ENCODE measurements around the gene TRAF2. TPM values are rescaled to one million over a fixed set of nuclear protein-coding genes. Genes with fewer than 3 reads are reported as not detected.
"Not testable (repeated sequence)": the region's sequence is repeated elsewhere in the genome, so short reads cannot be mapped to it uniquely, and the experiment has no call there.

TRAF2 gene
- total RNA-seq, 1 donor from 2014 or later: 16.5 TPM

GRCh38 chr9:136843801-136844740 is 42.2 kb upstream of the TRAF2 start:
- ATAC-seq (peak; percentile 3 to 6), DNase-seq (peak; percentile 71)
- H3K4me3 ChIP-seq; intact Hi-C loops (cut with DNase I); H3K27ac ChIP-seq; H3K9me3 ChIP-seq: not testable (repeated sequence)
- TF ChIP-seq CTCF (IDR thresholded peaks at IDR 0.05): peak; percentile 61
- peaks cover 33% of the 10 kb centered on the region for H3K27me3 ChIP-seq (ENCODE audit: low read depth)
- H3K4me1 ChIP-seq: peaks cover 46% of the 10 kb centered on the region
- H3K36me3 ChIP-seq: peaks cover 20% of the 10 kb centered on the region

- H3K9me3 ChIP-seq: no peaks in the 10 kb centered on the region
- peaks cover 33% of the 10 kb centered on the region for H3K27me3 ChIP-seq (ENCODE audit: low read depth)
- TF ChIP-seq CTCF (IDR thresholded peaks at IDR 0.05): no peak
- H3K4me3 ChIP-seq: no peak overlapping the region
- H3K4me1 ChIP-seq: peaks cover 50% of the 10 kb centered on the region
- peaks cover 12% of the 10 kb centered on the region for H3K36me3 ChIP-seq
- H3K27ac ChIP-seq: no peak overlapping the region
- ATAC-seq (no peak), DNase-seq (no peak)
- intact Hi-C loops (cut with DNase I): no loop called here
Measured at GRCh38 chr9:136844761-136845464, 41.4 kb upstream of the TRAF2 start.

- peaks cover 7% of the 10 kb centered on the region for H3K36me3 ChIP-seq
- ATAC-seq (no peak), DNase-seq (no peak)
- no peak for TF ChIP-seq CTCF (IDR thresholded peaks at IDR 0.05)
- peaks cover 58% of the 10 kb centered on the region for H3K4me1 ChIP-seq
- no peak overlapping the region for H3K27ac ChIP-seq
- no peak overlapping the region for H3K4me3 ChIP-seq
- intact Hi-C loops (cut with DNase I): no loop called here
- no peaks in the 10 kb centered on the region for H3K9me3 ChIP-seq
- H3K27me3 ChIP-seq (ENCODE audit: low read depth): peaks cover 33% of the 10 kb centered on the region
Measured at GRCh38 chr9:136845465-136846260, 40.7 kb upstream of the TRAF2 start.

GRCh38 chr9:136846376-136847087 is 39.8 kb upstream of the TRAF2 start:
- Histone ChIP-seq H3K27me3 (ENCODE audit: low read depth) (peaks cover 33% of the 10 kb centered on the region), H3K9me3 (no peaks in the 10 kb centered on the region), H3K27ac (no peak overlapping the region), H3K36me3 (peaks cover 11% of the 10 kb centered on the region), H3K4me3 (peak overlapping the region; percentile 94), H3K4me1 (peaks cover 55% of the 10 kb centered on the region)
- no peak for ATAC-seq
- intact Hi-C loops (cut with DNase I): no loop called here
- no peak for TF ChIP-seq CTCF (IDR thresholded peaks at IDR 0.05)
- no peak for DNase-seq

Data from lower lobe of right lung (tissue), 2 donors.